ENCODE measurements around the gene ZFYVE9. TPM values are rescaled to one million over a fixed set of nuclear protein-coding genes. Genes with fewer than 3 reads are reported as not detected.

The ZFYVE9 gene
- total and polyA plus RNA-seq, 2 of the 8 experiments (the other 6 are each of a cell fraction or from before 2014, with no cell fraction given), result 5.8 to 26.5 TPM

DNA sequence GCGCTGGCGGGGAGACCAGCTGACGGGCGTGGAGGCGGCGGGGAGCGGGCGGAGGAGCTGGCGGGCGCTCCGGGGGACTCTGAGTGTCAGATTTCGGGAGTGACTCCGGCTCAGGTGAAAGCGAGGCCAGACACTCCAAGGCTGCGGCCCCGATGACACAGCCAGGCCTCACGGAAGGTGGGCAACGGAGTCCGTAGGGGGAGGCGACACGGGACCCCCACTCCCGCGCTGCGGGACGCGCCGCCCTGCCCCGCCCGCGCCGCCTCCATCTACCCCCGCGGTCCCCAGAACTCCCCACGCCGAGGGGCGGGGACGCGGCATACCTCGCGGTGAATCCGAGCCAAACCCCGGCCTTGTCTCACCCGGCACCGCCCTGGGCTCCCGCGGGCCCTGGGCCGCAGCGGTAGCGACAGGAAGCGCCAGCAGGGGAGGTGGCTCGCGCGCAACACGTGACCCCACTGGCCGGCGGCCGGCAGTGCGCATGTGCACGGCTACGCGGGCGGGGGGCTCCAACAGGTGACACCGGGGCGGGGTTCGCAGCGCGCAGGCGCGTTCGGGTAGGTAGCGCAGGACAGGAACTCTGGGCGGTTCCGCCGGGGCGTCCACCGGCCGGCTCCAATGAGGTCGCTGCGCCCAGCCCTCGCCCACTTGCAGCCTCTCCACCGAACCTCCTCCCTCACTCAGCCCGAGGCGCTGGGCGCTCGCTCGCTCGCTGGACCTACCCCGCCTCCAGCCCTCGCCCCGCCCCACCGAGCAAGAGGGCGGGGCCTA, 224.0 kb downstream of the ZFYVE9 start, which contains the start of gene CC2D1B (continued):
- TF ChIP-seq BRCA1 (IDR thresholded peaks at IDR 0.05; ENCODE audit: low read depth, low read length), result no peak
- TF ChIP-seq GABPA (IDR thresholded peaks at IDR 0.05; ENCODE audit: borderline replicate concordance, insufficient read depth, low read length), result no peak
- TF ChIP-seq RNF2 (IDR thresholded peaks at IDR 0.05; ENCODE audit: borderline replicate concordance, low read depth, low read length, missing control alignments, poor library complexity, severe bottlenecking), result no peak
- TF ChIP-seq CREB1 (IDR thresholded peaks at IDR 0.05), result peak; percentile 7; the same call in 1 of the 2 replicates
- TF ChIP-seq CHD1 (IDR thresholded peaks at IDR 0.05; ENCODE audit: low read depth, low read length), result no peak
- TF ChIP-seq SIRT6 (IDR thresholded peaks at IDR 0.05; ENCODE audit: low read length), result no peak
- TF ChIP-seq KDM1A (IDR thresholded peaks at IDR 0.05; ENCODE audit: borderline replicate concordance, low read length), result no peak
- peak; percentile 96 for TF ChIP-seq NRF1 (IDR thresholded peaks at IDR 0.05; ENCODE audit: low read depth, low read length)
- no peak for TF ChIP-seq JUN (IDR thresholded peaks at IDR 0.05; ENCODE audit: low read depth, low read length)
- TF ChIP-seq, protein P1, sequence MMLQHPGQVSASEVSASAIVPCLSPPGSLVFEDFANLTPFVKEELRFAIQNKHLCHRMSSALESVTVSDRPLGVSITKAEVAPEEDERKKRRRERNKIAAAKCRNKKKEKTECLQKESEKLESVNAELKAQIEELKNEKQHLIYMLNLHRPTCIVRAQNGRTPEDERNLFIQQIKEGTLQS (IDR thresholded peaks at IDR 0.05; ENCODE audit: insufficient read depth, low read depth, low read length), result peak; percentile 95
- no peak; a peak in 1 of 4 replicates for TF ChIP-seq RAD21 (IDR thresholded peaks at IDR 0.05 in 1 of 2, conservative IDR thresholded peaks at IDR 0.05 in 1 of 2; ENCODE audit: low read depth in 2 of 2, low read length in 2 of 2)
- TF ChIP-seq YY1 (IDR thresholded peaks at IDR 0.05; ENCODE audit: low read depth, low read length), result no peak
- TF ChIP-seq, protein P2, sequence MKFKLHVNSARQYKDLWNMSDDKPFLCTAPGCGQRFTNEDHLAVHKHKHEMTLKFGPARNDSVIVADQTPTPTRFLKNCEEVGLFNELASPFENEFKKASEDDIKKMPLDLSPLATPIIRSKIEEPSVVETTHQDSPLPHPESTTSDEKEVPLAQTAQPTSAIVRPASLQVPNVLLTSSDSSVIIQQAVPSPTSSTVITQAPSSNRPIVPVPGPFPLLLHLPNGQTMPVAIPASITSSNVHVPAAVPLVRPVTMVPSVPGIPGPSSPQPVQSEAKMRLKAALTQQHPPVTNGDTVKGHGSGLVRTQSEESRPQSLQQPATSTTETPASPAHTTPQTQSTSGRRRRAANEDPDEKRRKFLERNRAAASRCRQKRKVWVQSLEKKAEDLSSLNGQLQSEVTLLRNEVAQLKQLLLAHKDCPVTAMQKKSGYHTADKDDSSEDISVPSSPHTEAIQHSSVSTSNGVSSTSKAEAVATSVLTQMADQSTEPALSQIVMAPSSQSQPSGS (IDR thresholded peaks at IDR 0.05; ENCODE audit: low read length), result no peak
- peak; percentile 73 for TF ChIP-seq ASH2L (IDR thresholded peaks at IDR 0.05; ENCODE audit: low read length)
- no peak; the same call in 1 of the 2 replicates for TF ChIP-seq SP4 (IDR thresholded peaks at IDR 0.05; ENCODE audit: low read length)
- TF ChIP-seq TEAD4 (IDR thresholded peaks at IDR 0.05; ENCODE audit: low read depth, low read length), result no peak
- TF ChIP-seq FOSL1 (IDR thresholded peaks at IDR 0.05; ENCODE audit: insufficient read depth, low read depth, low read length), result 0 out of 2 replicates have a peak, but pooled peaks have one; percentile 46
- TF ChIP-seq SP1 (IDR thresholded peaks at IDR 0.05; ENCODE audit: low read depth, low read length), result peak; percentile 23; the same call in 1 of the 2 replicates
- TF ChIP-seq SIX5 (IDR thresholded peaks at IDR 0.05; ENCODE audit: low read depth, low read length), result no peak
- TF ChIP-seq BACH1 (IDR thresholded peaks at IDR 0.05; ENCODE audit: low read length), result no peak
- no peak for TF ChIP-seq EGR1 (IDR thresholded peaks at IDR 0.05; ENCODE audit: borderline replicate concordance, low read depth, low read length)
- no peak for TF ChIP-seq SAP30 (IDR thresholded peaks at IDR 0.05; ENCODE audit: insufficient read depth, insufficient replicate concordance, low read length)
- TF ChIP-seq POLR2A (IDR thresholded peaks at IDR 0.05; ENCODE audit: control extremely low read depth in 1 of 2, low read depth in 2 of 2, low read length in 2 of 2), result peak in 1 of 2 experiments; percentile 80; a peak in 2 of 3 replicates

All from H1 (cell line).